GM12878 (cell line): Measurements from ENCODE around the gene C1GALT1.

Experiments used
- CREB1 ChIP-seq: IDR thresholded peaks from 2 replicates; pipeline ENCODE4 v1.6.1; 2012; ENCODE audit warnings: low read depth, mild to moderate bottlenecking, inconsistent platforms
- CTCF ChIP-seq, 3 experiments: IDR thresholded peaks in 2 of 3; conservative IDR thresholded peaks in 1 of 3; 2 replicates each; pipeline ENCODE4 v1.5.1; 2011; ENCODE audit warnings: low read depth in 3 of 3, low read length in 3 of 3, mild to moderate bottlenecking in 3 of 3, control low read depth in 2 of 3, moderate library complexity in 2 of 3, inconsistent platforms in 1 of 3, mixed read lengths in 1 of 3; ENCODE audit not compliant: control insufficient read depth in 2 of 3, insufficient read depth in 1 of 3; ENCODE audit errors: extremely low read depth in 1 of 3
- EP300 ChIP-seq, 2 experiments: fragments of 150-350 bp in 1 of 2; IDR thresholded peaks; 2 replicates each; pipeline ENCODE4 v1.6.1; 2011 to 2012; ENCODE audit warnings: low read depth in 2 of 2, low read length in 2 of 2, borderline replicate concordance in 1 of 2, improper control_type of control experiment in 1 of 2, inconsistent platforms in 1 of 2; ENCODE audit not compliant: control insufficient read depth in 1 of 2
- FOXM1 ChIP-seq: IDR thresholded peaks from 2 replicates; pipeline ENCODE4 v1.6.1; 2012; ENCODE audit warnings: low read depth, mild to moderate bottlenecking, inconsistent platforms, low read length, moderate library complexity
- NKRF ChIP-seq: fragments of 450-650 bp; conservative IDR thresholded peaks from 2 replicates; pipeline ENCODE4 v1.6.1; 2017; ENCODE audit warnings: mild to moderate bottlenecking, moderate library complexity
- PKNOX1 ChIP-seq: fragments of 450-650 bp; IDR thresholded peaks from 2 replicates; pipeline ENCODE4 v1.6.1; 2016; ENCODE audit warnings: mild to moderate bottlenecking
- POLR2AphosphoS5 ChIP-seq: IDR thresholded peaks from 2 replicates; pipeline ENCODE4 v1.6.1; 2011; ENCODE audit warnings: mild to moderate bottlenecking, low read length, inconsistent platforms
- SUZ12 ChIP-seq: fragments of 200-600 bp; sonication (generic); IDR thresholded peaks from one replicate; pipeline ENCODE4 v1.6.1; 2018; ENCODE audit warnings: antibody characterized with exemption, mild to moderate bottlenecking; ENCODE audit not compliant: unreplicated experiment
- TAF1 ChIP-seq: IDR thresholded peaks from 2 replicates; pipeline ENCODE4 v1.6.1; 2011; ENCODE audit warnings: mild to moderate bottlenecking, low read depth, low read length, borderline replicate concordance
- USF2 ChIP-seq: IDR thresholded peaks from 2 replicates; pipeline ENCODE4 v1.6.1; 2011; ENCODE audit warnings: low read depth, low read length, improper control_type of control experiment, borderline replicate concordance
- YY1 ChIP-seq: IDR thresholded peaks from 2 replicates; pipeline ENCODE4 v1.6.1; 2011; ENCODE audit warnings: low read depth, mild to moderate bottlenecking, low read length

- TF ChIP-seq POLR2AphosphoS5 (no peak), PKNOX1 (no peak), CTCF (IDR thresholded peaks at IDR 0.05 in 2 of 3, conservative IDR thresholded peaks at IDR 0.05 in 1 of 3; ENCODE audit: control insufficient read depth in 2 of 3, extremely low read depth in 1 of 3, insufficient read depth in 1 of 3, low read depth in 3 of 3, low read length in 3 of 3) (no peak), EP300 (IDR thresholded peaks at IDR 0.05; ENCODE audit: borderline replicate concordance in 1 of 2, control insufficient read depth in 1 of 2, low read depth in 2 of 2, low read length in 2 of 2) (no peak), SUZ12 (no peak), USF2 (no peak), YY1 (no peak), CREB1 (no peak), FOXM1 (no peak), NKRF (no peak), TAF1 (no peak)
Measured at GRCh38 chr7:7165372-7165771, 17.0 kb upstream of the C1GALT1 start.
